Esophagus muscularis mucosa (tissue), 4 donors: ENCODE data around the gene FREM3.

Experiments
- EP300 ChIP-seq: sonication (generic); formaldehyde crosslinking; IDR thresholded peaks from one replicate; pipeline ENCODE4 v1.6.1; 2017; ENCODE audit warnings: antibody characterized with exemption
- POLR2A ChIP-seq: fragments of 450-650 bp; IDR thresholded peaks from one replicate; pipeline ENCODE4 v1.6.1; 2017; ENCODE audit warnings: antibody characterized with exemption, moderate library complexity, mild to moderate bottlenecking, low read depth
- POLR2AphosphoS5 ChIP-seq, 2 donors: sonication (generic); formaldehyde crosslinking; IDR thresholded peaks; one replicate each; pipeline ENCODE4 v1.6.1; 2017; ENCODE audit warnings: antibody characterized with exemption in 2 of 2
- TF ChIP-seq, protein P1 (sequence below), 3 experiments: fragments of 200-600 bp in 2 of 3; fragments of 450-650 bp in 1 of 3; sonication (generic) in 2 of 3; IDR thresholded peaks; one replicate each; pipeline ENCODE4 v1.5.1; 2017 to 2019; ENCODE audit warnings: antibody characterized with exemption in 3 of 3, mild to moderate bottlenecking in 2 of 3, moderate library complexity in 1 of 3

DNA sequence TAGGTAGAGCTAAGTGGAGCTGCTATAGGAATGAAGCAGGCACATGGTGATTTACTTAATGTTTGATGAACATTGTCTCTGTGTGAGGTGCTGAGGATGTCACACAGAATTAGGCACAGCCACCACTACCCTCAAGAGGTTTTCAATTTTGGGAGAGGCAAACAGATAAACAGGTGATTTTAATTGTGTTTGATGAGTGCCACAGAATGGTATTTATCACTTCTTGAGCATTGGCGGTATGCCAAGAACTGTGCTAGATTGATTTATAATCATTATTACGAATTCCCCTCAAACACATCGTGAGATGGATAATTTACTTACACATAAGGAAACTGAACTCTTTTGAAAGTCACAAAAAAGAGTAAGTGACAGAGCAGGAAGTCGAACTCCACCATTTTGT, 74.8 kb downstream of the FREM3 start:
- no peak for TF ChIP-seq POLR2AphosphoS5 (IDR thresholded peaks at IDR 0.05)
- no peak for TF ChIP-seq POLR2A
- TF ChIP-seq, protein P1, sequence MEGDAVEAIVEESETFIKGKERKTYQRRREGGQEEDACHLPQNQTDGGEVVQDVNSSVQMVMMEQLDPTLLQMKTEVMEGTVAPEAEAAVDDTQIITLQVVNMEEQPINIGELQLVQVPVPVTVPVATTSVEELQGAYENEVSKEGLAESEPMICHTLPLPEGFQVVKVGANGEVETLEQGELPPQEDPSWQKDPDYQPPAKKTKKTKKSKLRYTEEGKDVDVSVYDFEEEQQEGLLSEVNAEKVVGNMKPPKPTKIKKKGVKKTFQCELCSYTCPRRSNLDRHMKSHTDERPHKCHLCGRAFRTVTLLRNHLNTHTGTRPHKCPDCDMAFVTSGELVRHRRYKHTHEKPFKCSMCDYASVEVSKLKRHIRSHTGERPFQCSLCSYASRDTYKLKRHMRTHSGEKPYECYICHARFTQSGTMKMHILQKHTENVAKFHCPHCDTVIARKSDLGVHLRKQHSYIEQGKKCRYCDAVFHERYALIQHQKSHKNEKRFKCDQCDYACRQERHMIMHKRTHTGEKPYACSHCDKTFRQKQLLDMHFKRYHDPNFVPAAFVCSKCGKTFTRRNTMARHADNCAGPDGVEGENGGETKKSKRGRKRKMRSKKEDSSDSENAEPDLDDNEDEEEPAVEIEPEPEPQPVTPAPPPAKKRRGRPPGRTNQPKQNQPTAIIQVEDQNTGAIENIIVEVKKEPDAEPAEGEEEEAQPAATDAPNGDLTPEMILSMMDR (IDR thresholded peaks at IDR 0.05): no peak
- no peak for TF ChIP-seq EP300
